H1 (cell line): Measurements from ENCODE around the gene ACYP1. TPM values are rescaled to one million over a fixed set of nuclear protein-coding genes. Genes with fewer than 3 reads are reported as not detected.

Experiments used
- CTCF ChIA-PET: fragments of 300-600 bp; sonication (Branson Sonifier 250); formaldehyde crosslinking; loops from one replicate; lab custom pipeline; 2021; ENCODE audit not compliant: partially characterized antibody; lab: Charles Lee
- POLR2A ChIA-PET: fragments of 300-600 bp; sonication (Branson Sonifier 250); formaldehyde crosslinking; loops from one replicate; lab custom pipeline; 2021; ENCODE audit warnings: inconsistent platforms; ENCODE audit not compliant: partially characterized antibody; lab: Charles Lee
- DNase-seq, 2 experiments: peaks; one replicate each; pipeline versions ENCODE4 v3.0.0 to v3.0.0-alpha.2; 2010 to 2022; ENCODE audit warnings: low spot score in 2 of 2, low read depth in 1 of 2, mixed read lengths in 1 of 2
- FAIRE-seq: peaks from 2 replicates; lab custom pipeline; 2011; peaks lifted over from hg19 to GRCh38; lab: Jason Lieb, UNC
- H2AFZ ChIP-seq: 2 replicates; pipeline ENCODE4 v1.8.1; 2012; ENCODE audit warnings: low read length, inconsistent platforms
- H2AK5ac ChIP-seq: 2 replicates; pipeline ENCODE4 v1.6.1; 2013; ENCODE audit warnings: low read depth, low read length
- H2BK120ac ChIP-seq: replicated peaks from 2 replicates; pipeline ENCODE3; 2013; ENCODE audit warnings: low read depth, low read length, inconsistent platforms
- H2BK12ac ChIP-seq: 2 replicates; pipeline ENCODE4 v1.6.1; 2013; ENCODE audit warnings: low read depth, low read length
- H2BK15ac ChIP-seq: 2 replicates; pipeline ENCODE4 v1.6.1; 2013; ENCODE audit warnings: low read length
- H2BK20ac ChIP-seq: 2 replicates; pipeline ENCODE4 v1.6.1; 2013; ENCODE audit warnings: low read length
- H2BK5ac ChIP-seq: 2 replicates; pipeline ENCODE4 v1.6.1; 2013; ENCODE audit warnings: low read depth, low read length
- H3K14ac ChIP-seq: 2 replicates; pipeline ENCODE4 v1.6.1; 2013; ENCODE audit warnings: inconsistent platforms; ENCODE audit not compliant: insufficient read length
- H3K18ac ChIP-seq: 2 replicates; pipeline ENCODE4 v1.6.1; 2013; ENCODE audit warnings: low read length; ENCODE audit errors: extremely low read depth
- H3K23ac ChIP-seq: 2 replicates; pipeline ENCODE4 v1.6.1; 2013; ENCODE audit warnings: inconsistent platforms; ENCODE audit not compliant: insufficient read length
- H3K23me2 ChIP-seq: 2 replicates; pipeline ENCODE4 v1.6.1; 2013; ENCODE audit warnings: low read depth, low read length
- H3K27ac ChIP-seq: 2 replicates; pipeline ENCODE4 v1.6.1; 2011; ENCODE audit warnings: low read depth, low read length, inconsistent platforms
- H3K27me3 ChIP-seq, 4 experiments: replicated peaks in 1 of 4; 1 replicate in 1 of 4; 2 replicates in 3 of 4; pipeline versions ENCODE4 v1.6.1 to v1.8.1; 2011 to 2013; ENCODE audit warnings: low read length in 3 of 4, mild to moderate bottlenecking in 3 of 4, inconsistent platforms in 2 of 4, mixed read lengths in 2 of 4, moderate library complexity in 1 of 4; ENCODE audit not compliant: control insufficient read depth in 3 of 4, insufficient read depth in 3 of 4; ENCODE audit errors: extremely low read depth in 1 of 4
- H3K36me3 ChIP-seq, 4 experiments: 2 replicates each; pipeline versions ENCODE4 v1.6.1 to v1.8.1; 2011 to 2013; ENCODE audit warnings: mild to moderate bottlenecking in 4 of 4, low read length in 3 of 4, moderate library complexity in 2 of 4, control low read depth in 1 of 4, inconsistent platforms in 1 of 4; ENCODE audit not compliant: insufficient read depth in 4 of 4, control insufficient read depth in 2 of 4
- H3K4ac ChIP-seq: replicated peaks from 2 replicates; pipeline ENCODE3; 2013; ENCODE audit warnings: low read length, low read depth, mixed read lengths, inconsistent platforms; ENCODE audit not compliant: insufficient read length
- H3K4me1 ChIP-seq, 4 experiments: replicated peaks in 1 of 4; 1 replicate in 1 of 4; 2 replicates in 3 of 4; pipeline versions ENCODE4 v1.6.1 to v1.8.1; 2011 to 2013; ENCODE audit warnings: low read length in 3 of 4, inconsistent platforms in 2 of 4, mixed read lengths in 1 of 4; ENCODE audit not compliant: insufficient read depth in 4 of 4, control insufficient read depth in 3 of 4
- H3K4me2 ChIP-seq, 2 experiments: 2 replicates each; pipeline versions ENCODE4 v1.6.1 to v1.8.1; 2011 to 2013; ENCODE audit warnings: low read depth in 2 of 2, low read length in 2 of 2, control low read depth in 1 of 2, inconsistent platforms in 1 of 2, mild to moderate bottlenecking in 1 of 2; ENCODE audit not compliant: insufficient read depth in 1 of 2
- H3K4me3 ChIP-seq, 4 experiments: fragments of 200-600, 300-600 bp in 1 of 4; sonication (generic), shearing (Covaris generic), sonication (Bioruptor Twin) in 1 of 4; 2 replicates each; pipeline versions ENCODE4 v1.5.1 to v1.8.1; 2011 to 2016; ENCODE audit warnings: low read length in 4 of 4, low read depth in 3 of 4, control low read depth in 2 of 4, inconsistent platforms in 2 of 4, mild to moderate bottlenecking in 2 of 4, mixed read lengths in 1 of 4, moderate library complexity in 1 of 4; ENCODE audit not compliant: insufficient read depth in 2 of 4; ENCODE audit errors: extremely low read depth in 1 of 4
- H3K56ac ChIP-seq: replicated peaks from 2 replicates; pipeline ENCODE3; 2013; ENCODE audit warnings: low read depth, mild to moderate bottlenecking, mixed read lengths, low read length, inconsistent platforms; ENCODE audit not compliant: insufficient read length
- H3K79me1 ChIP-seq: 2 replicates; pipeline ENCODE4 v1.6.1; 2013; ENCODE audit warnings: low read depth, low read length, control low read depth
- H3K79me2 ChIP-seq, 2 experiments: 2 replicates each; pipeline versions ENCODE4 v1.6.1 to v1.8.1; 2012 to 2013; ENCODE audit warnings: low read length in 2 of 2, mild to moderate bottlenecking in 2 of 2, inconsistent platforms in 1 of 2; ENCODE audit not compliant: insufficient read depth in 2 of 2, control insufficient read depth in 1 of 2
- H3K9ac ChIP-seq, 4 experiments: replicated peaks in 1 of 4; 1 replicate in 1 of 4; 2 replicates in 3 of 4; pipeline versions ENCODE4 v1.6.1 to v1.8.1; 2011 to 2013; ENCODE audit warnings: low read depth in 3 of 4, low read length in 3 of 4, control low read depth in 2 of 4, mild to moderate bottlenecking in 2 of 4, moderate library complexity in 2 of 4, inconsistent platforms in 1 of 4; ENCODE audit errors: extremely low read depth in 1 of 4
- H3K9me3 ChIP-seq, 2 experiments: 2 replicates each; pipeline versions ENCODE4 v1.6.1 to v1.8.1; 2012 to 2013; ENCODE audit warnings: mild to moderate bottlenecking in 2 of 2, moderate library complexity in 2 of 2, control low read depth in 1 of 2, inconsistent platforms in 1 of 2, low read depth in 1 of 2, low read length in 1 of 2, mixed read lengths in 1 of 2; ENCODE audit not compliant: insufficient read depth in 2 of 2
- H4K20me1 ChIP-seq, 2 experiments: replicated peaks in 1 of 2; 2 replicates each; pipeline versions ENCODE3 to v1.8.1; 2011 to 2013; ENCODE audit warnings: inconsistent platforms in 2 of 2, low read length in 2 of 2, mild to moderate bottlenecking in 1 of 2; ENCODE audit not compliant: insufficient read depth in 2 of 2, control insufficient read depth in 1 of 2
- H4K5ac ChIP-seq: 2 replicates; pipeline ENCODE4 v1.6.1; 2013; ENCODE audit warnings: low read length, low read depth, mixed read lengths, inconsistent platforms; ENCODE audit not compliant: insufficient read length
- H4K8ac ChIP-seq: 2 replicates; pipeline ENCODE4 v1.8.0; 2013; ENCODE audit warnings: mild to moderate bottlenecking, moderate library complexity, low read length, inconsistent platforms; ENCODE audit not compliant: insufficient read depth; ENCODE audit errors: extremely low read depth
- H4K91ac ChIP-seq: replicated peaks from 2 replicates; pipeline ENCODE3; 2013; ENCODE audit warnings: low read length, mixed read lengths, inconsistent platforms; ENCODE audit not compliant: insufficient read length
- ASH2L ChIP-seq: fragments of 200-600, 300-600 bp; sonication (generic); IDR thresholded peaks from one replicate; pipeline ENCODE4 v1.7.1; 2017; ENCODE audit warnings: low read length
- WGBS, 2 experiments: shearing (Covaris generic) in 1 of 2; methylation state at CpG; one replicate each; pipeline versions ENCODE4 v1.1.6 to v1.1.7; 2013 to 2015; ENCODE audit warnings: low lambda C conversion rate in 2 of 2, mixed read lengths in 2 of 2, inconsistent platforms in 1 of 2, low coverage in 1 of 2, missing lambda C conversion rate in 1 of 2; ENCODE audit not compliant: insufficient replicate concordance in 2 of 2, insufficient coverage in 1 of 2, insufficient read length in 1 of 2; ENCODE audit errors: extremely low coverage in 1 of 2, missing lambda C conversion rate in 1 of 2; 5-methylcytosine and 5-hydroxymethylcytosine counted together
- polyA plus RNA-seq, 7 experiments: library from polyadenylated mRNA; depleted of rRNA in 3 of 7; stranded (reverse) in 5 of 7; unstranded in 2 of 7; fragments of >200 nt in 5 of 7; fragments of 200-250 nt in 2 of 7; gene quantifications; 1 replicate in 5 of 7; 2 replicates in 1 of 7; 4 replicates in 1 of 7; pipeline versions ENCODE4 v1.2.1 to v1.2.3, GENCODE V29; 2011 to 2013; ENCODE audit warnings: missing spikeins in 2 of 7, mixed read lengths in 2 of 7
- total RNA-seq: library from RNA; stranded (reverse); fragmentation: NEBNext Ultra II Directional; extraction: Animal tissue kit (Norgen Biotek cat#: 25700); gene quantifications from 2 replicates; pipeline ENCODE4 v1.2.1, GENCODE V29; 2021

ACYP1 gene
- total and polyA plus RNA-seq, 2 of the 8 experiments (the other 6 are each of a cell fraction or from before 2014, with no cell fraction given): 22.3 to 24.8 TPM

DNA sequence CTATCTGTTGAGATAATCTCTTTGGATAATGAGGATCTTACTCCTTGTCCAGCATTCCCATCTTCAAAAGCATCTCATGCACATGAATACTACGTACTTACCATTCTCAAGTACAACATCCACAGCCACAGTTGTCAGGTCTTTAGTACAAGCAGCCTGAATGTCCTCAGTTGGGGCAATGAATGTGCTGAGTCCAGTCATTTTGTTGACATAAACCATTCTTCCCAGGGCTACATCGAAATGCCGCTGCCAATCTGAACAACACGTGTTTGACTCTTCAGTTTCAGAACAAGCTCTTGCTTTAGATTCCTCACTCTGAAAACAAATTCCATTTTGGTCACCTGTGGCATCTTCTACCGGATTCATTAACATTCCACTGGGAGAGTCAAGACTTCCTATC is 17.5 kb downstream of the ACYP1 start:
- Histone ChIP-seq H3K56ac (no peak overlapping the region), H2AK5ac (no peak overlapping the region), H3K27ac (no peak overlapping the region), H3K18ac (no peak overlapping the region), H3K4ac (no peak overlapping the region), H3K23ac (no peak overlapping the region), H3K27me3 (no peaks in the 10 kb centered on the region), H3K4me1 (peaks cover 0 to 4% (median 0%) of the 10 kb centered on the region in 4 experiments; a peak in 3 of 7 replicates), H2AFZ (no peak overlapping the region), H3K14ac (no peak overlapping the region), H4K5ac (no peak overlapping the region), H3K4me2 (no peak overlapping the region), H3K36me3 (peaks cover 0 to 10% (median 1%) of the 10 kb centered on the region in 4 experiments; a peak in 5 of 8 replicates), H3K9ac (no peak overlapping the region), H2BK12ac (no peak overlapping the region), H4K20me1 (no peaks in the 10 kb centered on the region), H4K8ac (no peak overlapping the region), H3K79me1 (no peaks in the 10 kb centered on the region), H2BK120ac (no peak overlapping the region), H3K9me3 (no peaks in the 10 kb centered on the region), H2BK5ac (no peak overlapping the region), H3K79me2 (no peaks in the 10 kb centered on the region), H3K23me2 (no peaks in the 10 kb centered on the region; the same call in 1 of the 2 replicates), H4K91ac (no peak overlapping the region), H2BK15ac (no peak overlapping the region), H2BK20ac (no peak overlapping the region), H3K4me3 (no peak overlapping the region)
- DNase-seq (no peak), FAIRE-seq (no peak)
- ChIA-PET CTCF (interaction anchor here (1.2 to 3.4 kb wide), 2 partner anchors 22 to 43 kb away, joined by 3 to 12 read pairs; no protein-coding TSS in a partner anchor), POLR2A (interaction anchor here (0.7 to 1.6 kb wide), 3 partner anchors 10 to 140 kb away, joined by 3 to 6 read pairs (median 3); no protein-coding TSS in a partner anchor)
- no peak for TF ChIP-seq ASH2L
- WGBS, 2 experiments: 95% methylated on average over 5 of the region's 5 CpGs; no CpG with 5 or more reads in 1 of the 2 experiments
